ENCODE results near the gene RAB11FIP4.

DNA sequence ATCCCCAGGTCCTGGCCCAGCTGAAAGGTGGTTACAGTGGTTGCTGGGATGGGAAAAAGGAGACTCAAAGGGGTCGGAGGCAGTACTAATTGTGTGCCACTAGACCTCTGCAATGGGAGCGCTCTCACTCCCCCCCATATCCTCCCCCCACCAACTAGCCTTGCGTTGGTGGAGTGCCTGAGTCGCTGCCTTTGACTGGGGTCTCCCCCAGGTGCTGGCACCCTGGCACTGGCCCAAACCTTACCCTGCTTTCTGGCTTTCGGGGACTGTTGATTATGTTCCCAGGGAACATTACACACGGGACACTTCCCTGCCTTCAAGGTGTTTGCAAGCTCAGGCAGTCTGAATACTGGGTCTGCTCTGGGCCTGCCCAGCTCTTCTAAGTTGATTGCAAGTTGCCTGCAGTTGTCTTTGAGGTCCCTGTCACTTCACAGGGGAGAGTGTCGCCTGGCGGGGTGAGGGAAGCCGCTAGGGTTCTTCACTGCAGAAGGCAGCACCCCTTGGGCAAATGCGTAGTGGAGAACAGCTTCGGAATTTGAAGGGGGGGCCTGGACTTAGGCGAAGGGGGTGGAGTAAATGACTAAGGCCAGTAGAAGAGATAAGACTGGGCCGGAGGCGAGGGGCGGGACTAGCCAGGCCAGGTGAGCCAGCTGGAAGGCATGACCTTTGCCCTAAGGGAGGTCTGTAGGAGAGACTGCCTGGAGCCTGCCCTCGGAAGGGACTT is 98.0 kb downstream of the RAB11FIP4 start:
- TF ChIP-seq, protein P1, sequence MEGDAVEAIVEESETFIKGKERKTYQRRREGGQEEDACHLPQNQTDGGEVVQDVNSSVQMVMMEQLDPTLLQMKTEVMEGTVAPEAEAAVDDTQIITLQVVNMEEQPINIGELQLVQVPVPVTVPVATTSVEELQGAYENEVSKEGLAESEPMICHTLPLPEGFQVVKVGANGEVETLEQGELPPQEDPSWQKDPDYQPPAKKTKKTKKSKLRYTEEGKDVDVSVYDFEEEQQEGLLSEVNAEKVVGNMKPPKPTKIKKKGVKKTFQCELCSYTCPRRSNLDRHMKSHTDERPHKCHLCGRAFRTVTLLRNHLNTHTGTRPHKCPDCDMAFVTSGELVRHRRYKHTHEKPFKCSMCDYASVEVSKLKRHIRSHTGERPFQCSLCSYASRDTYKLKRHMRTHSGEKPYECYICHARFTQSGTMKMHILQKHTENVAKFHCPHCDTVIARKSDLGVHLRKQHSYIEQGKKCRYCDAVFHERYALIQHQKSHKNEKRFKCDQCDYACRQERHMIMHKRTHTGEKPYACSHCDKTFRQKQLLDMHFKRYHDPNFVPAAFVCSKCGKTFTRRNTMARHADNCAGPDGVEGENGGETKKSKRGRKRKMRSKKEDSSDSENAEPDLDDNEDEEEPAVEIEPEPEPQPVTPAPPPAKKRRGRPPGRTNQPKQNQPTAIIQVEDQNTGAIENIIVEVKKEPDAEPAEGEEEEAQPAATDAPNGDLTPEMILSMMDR (IDR thresholded peaks at IDR 0.05; ENCODE audit: extremely low read depth in 1 of 2, insufficient read depth in 1 of 2, low read depth in 1 of 2, low read length in 2 of 2) = no peak
- TF ChIP-seq POLR2A (IDR thresholded peaks at IDR 0.05; ENCODE audit: low read depth, low read length) (no peak), MAX (IDR thresholded peaks at IDR 0.05; ENCODE audit: insufficient read depth, insufficient read length) (no peak), JUN (IDR thresholded peaks at IDR 0.05; ENCODE audit: borderline replicate concordance, insufficient read depth, insufficient read length, low read depth) (no peak), EZH2 (IDR thresholded peaks at IDR 0.05; ENCODE audit: borderline replicate concordance, low read depth, low read length, severe bottlenecking) (no peak), MYC (IDR thresholded peaks at IDR 0.05; ENCODE audit: low read depth, low read length) (no peak), FOS (IDR thresholded peaks at IDR 0.05; ENCODE audit: borderline replicate concordance, insufficient read depth, low read length) (no peak), POLR2AphosphoS5 (IDR thresholded peaks at IDR 0.05; ENCODE audit: insufficient read depth, low read depth, low read length) (no peak)
